Stimulated activated CD8-positive, alpha-beta memory T cell treated with anti-CD3 and anti-CD28 coated beads, Interleukin-2, amount 100 ng/mL, for 1 hour (primary cell): ENCODE data around the gene NCBP3.
A peak's percentile ranks its signal among the peaks of the same experiment; 100 is the strongest.

ENCODE experiments used
- DNase-seq, 2 donors: peaks; one replicate each; pipeline ENCODE4 v3.0.0-alpha.2; 2020; ENCODE audit warnings: low read depth in 2 of 2

NCBP3 gene, protein sequence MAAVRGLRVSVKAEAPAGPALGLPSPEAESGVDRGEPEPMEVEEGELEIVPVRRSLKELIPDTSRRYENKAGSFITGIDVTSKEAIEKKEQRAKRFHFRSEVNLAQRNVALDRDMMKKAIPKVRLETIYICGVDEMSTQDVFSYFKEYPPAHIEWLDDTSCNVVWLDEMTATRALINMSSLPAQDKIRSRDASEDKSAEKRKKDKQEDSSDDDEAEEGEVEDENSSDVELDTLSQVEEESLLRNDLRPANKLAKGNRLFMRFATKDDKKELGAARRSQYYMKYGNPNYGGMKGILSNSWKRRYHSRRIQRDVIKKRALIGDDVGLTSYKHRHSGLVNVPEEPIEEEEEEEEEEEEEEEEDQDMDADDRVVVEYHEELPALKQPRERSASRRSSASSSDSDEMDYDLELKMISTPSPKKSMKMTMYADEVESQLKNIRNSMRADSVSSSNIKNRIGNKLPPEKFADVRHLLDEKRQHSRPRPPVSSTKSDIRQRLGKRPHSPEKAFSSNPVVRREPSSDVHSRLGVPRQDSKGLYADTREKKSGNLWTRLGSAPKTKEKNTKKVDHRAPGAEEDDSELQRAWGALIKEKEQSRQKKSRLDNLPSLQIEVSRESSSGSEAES

GRCh38 chr17:3845621-3846436, at the start of gene NCBP3:
Gene NCBP3 (minus strand): TSS chr17:3846246. CDS start chr17:3846223, 23 bp downstream.
- DNase-seq = peak; percentile 79 to 84

GRCh38 chr17:3895354-3895753, 49.3 kb upstream of the NCBP3 start:
- DNase-seq = no peak

- no peak for DNase-seq
Observed at GRCh38 chr17:3894911-3895343, 48.9 kb upstream of the NCBP3 start.

GRCh38 chr17:3894188-3894587, 48.1 kb upstream of the NCBP3 start:
- no peak for DNase-seq

DNA sequence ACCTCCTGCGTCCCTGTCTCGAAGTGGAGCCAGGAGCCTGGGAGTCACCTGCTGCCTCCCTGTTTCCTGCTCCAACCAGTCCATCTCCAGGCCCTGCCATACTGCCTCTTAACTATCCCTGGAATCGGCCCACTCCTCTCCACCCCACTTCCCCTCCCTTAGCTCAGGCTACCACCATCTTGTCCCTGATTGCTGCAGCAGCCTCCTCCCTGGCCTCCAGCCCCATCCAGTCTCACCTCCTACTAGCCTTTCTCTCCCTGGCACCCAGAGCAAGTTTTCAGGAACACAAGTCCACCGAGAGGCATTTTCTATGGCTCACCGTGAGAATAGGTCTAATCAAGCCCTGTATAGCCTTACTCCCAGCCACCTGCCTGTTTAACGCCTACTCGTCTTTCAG, 47.7 kb upstream of the NCBP3 start:
- DNase-seq = no peak

DNA sequence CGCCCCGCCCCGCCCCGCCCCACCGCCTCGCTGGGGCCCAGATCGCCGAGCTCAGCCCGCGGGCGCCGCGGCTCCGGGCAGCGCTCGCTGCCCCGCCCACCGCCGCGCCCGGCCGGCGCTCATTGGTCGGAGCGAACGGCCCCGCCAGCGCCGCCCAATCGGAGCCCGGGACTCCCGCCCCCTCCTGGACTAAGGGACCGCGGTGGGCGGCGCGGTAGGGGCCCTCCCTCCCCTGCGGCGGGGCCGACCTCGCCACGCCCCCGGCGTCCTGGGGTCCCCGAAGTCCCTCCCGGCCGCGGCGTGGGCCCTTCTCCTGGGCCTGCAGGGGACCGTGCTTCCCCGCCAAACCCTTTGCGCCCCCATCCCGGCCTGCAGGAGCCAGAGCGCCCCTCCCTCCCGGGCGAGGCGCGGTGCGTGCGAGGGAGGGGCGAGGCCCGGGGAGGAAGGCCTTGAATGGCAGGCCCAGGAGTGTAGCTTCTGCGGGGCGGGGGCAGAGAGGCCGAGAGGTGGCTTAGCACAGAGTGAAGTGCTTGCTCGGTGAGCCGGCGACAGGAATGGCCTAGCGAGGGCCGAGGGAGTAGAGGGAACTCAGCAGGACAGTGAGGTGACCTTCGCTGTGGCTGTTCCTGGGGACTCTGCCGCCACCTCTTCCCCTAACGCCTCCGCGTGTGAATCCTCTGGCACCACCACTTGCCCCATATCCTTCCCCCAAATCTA, 47.1 kb upstream of the NCBP3 start, which contains the start of gene CAMKK1:
Gene CAMKK1 (minus strand): TSS at position 51 of the 717 bp plus-strand sequence. CDS start 7,366 bp downstream, outside the sequence.
- DNase-seq = peak; percentile 75 to 80

- peak; percentile 44 to 47 for DNase-seq
Observed at GRCh38 chr17:3892095-3892998, 46.3 kb upstream of the NCBP3 start.

- no peak for DNase-seq
Observed at GRCh38 chr17:3891626-3892094, 45.6 kb upstream of the NCBP3 start.

GRCh38 chr17:3890878-3891219, 44.8 kb upstream of the NCBP3 start:
- no peak for DNase-seq

GRCh38 chr17:3890082-3890877, 44.2 kb upstream of the NCBP3 start:
- no peak for DNase-seq

DNA sequence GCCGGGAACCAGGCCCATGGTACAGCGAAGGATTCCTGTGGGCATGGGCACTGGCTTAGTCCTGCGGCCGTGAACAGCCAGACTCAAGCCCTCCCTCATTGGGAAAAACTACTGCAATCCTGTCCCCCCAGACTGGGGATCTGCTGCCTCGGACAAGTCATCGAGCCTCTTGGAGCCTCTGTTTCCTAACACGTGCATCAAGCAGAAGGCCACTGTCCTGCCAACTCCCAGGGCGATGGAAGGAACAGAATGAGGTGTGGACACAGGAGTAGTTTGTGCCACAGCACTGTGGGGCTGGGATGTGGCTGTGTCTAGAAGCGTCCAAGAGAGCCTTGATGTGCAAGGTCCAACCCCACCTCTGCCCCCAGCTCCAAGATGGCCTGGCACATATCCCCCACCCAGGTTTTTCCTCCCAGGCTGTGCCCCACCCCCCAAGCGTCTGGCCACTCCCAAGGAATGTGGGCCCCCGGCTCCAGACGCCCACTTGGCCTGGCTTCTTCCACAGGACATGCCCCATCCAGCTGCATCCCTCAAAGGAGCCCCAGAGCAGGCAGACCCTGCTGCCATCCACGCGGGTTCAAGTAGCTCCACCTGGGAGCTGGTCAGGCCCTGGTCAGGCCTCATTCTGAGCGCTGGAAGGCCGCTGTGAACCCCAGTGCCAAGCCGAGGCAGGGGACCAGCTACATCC, 43.4 kb upstream of the NCBP3 start:
- DNase-seq = no peak

DNA sequence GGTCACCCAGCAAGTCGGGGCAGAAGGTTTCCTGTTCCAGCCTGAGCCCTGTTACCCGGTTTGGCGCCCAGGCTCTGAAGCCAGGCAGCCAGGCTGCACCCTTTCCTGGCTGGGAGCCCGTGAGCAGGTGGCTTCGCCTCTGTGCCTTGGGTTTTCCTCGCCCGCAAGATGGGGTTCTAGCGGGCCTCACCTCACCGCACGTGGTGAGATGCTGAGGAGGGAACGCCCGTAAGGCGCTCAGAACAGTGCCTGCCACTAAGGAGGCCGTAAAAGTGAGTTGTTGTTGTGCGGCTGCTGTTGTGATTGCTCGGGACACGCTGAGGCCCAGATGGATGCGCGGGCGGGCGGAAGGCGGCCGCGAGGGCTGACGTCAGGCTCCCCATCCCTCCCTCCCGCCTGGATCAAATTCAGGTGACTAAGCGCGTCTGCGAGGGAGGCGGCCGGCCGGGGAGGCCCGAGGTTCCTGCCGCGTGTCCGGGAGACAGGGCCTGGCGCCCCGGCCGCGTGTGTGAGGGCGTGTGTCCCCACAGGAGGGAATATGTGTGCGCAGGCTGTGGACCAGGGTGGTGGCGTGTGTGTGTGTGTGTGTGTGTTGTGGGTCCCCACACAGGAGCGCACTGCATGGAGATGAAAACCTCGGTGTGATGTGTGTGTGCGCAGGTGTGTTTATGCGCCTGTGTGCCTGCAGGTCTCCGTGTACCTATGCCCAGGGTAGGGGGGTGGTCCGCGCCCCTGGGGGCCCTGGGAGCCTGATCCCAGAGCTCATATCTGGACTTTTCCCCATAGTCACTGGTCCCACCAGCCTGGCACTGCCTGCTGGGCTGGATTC, 42.5 kb upstream of the NCBP3 start:
- no peak for DNase-seq

GRCh38 chr17:3887804-3888203, 41.8 kb upstream of the NCBP3 start:
- no peak for DNase-seq

DNA sequence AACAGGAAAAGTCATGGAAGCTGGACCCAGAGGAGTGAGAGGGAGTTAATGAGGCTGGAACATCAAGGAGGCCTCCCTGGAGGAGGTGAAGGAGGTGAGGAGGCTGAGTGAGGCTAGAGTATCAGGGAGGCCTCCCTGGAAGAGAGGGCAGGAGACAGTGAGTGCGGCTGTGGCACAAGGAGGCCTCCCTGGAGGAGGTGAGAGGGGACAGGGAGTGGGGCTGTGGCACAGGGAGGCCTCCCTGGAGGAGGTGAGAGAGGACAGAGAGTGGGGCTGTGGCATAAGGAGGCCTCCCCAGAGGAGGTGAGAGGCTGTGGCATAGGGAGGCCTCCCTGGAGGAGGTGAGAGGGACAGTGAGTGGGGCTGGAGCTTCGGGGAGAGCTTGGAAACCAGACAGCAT, 41.3 kb upstream of the NCBP3 start:
- DNase-seq = no peak

DNA sequence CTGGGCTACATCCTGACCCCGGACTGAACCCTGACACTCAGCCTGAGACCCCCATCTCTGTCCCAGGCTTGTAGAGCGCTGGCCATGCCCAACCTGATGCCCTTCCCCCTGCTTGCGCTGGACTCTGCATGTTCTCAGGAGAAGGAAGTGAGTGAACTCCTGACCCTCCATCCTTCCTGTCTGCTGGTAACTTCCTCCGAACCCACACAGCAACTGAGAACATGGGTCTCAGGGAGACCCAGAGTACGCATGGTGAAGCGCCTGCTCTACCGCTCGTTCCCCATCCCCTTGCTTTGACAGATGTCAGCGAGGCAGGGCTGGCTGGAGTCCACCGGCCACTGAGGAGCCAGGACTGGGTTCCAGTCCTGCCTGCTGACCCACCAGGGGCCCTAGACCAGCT, 40.7 kb upstream of the NCBP3 start:
- DNase-seq = no peak

DNA sequence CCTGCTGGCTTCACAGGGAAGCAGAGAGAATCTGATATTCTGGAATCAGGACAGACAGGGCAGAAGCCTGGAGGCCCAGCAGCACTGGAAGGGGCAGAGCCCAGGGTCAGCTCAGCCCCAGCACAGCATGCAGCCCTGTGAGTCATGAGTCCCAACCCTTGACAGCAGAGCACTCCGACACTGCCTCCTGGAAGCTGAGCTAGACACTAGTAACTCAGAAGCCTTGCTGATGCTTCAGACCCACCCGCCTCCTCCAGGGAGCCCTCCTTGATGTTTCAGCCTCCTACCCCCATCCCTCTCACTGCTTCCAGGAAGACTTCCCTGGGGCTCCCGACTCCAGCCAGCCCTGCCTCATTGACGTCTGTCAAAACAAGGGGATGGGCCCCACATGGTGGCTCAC, 39.9 kb upstream of the NCBP3 start:
- DNase-seq = no peak

DNA sequence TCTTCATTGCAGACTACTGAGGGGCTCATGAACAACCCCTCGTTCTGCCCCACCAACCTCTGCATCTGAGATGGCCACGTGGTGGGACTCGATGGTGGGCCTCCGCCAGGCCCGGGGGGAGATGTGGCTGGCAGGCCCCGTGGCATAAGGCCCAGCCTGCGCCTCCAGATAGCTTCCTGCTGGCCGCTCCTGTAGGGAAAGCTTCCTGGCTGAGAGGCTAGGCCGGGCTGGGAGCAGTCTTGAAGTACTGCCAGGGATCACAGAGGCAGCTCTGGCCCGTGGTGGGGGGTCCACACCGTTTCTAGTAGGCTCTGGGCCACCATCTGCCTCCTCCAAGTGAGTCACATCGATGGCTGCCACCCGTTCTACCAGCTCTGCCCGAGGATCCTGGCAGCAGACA, 39.2 kb upstream of the NCBP3 start:
- DNase-seq = no peak

DNA sequence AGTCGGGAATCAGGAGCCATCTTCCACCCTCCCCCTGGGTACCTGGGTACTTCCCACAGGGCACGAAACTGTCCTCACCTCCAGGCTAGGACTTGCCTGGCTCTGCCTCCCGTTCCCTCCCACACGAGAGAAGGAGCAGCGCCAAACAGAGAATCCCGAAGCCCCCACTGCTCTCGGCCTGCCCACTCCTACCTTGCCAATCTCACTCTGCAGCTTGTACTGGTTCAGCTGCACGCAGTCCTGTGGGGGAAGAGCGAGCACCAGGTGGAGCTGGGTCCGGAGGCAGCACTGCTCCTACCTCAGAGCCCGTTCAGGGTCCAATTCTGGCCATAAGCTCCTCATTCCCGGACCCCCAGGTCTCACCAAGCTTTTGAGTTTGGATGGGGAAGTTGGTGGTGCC, 38.1 kb upstream of the NCBP3 start:
- DNase-seq = no peak
